Erythroblast (primary cell): ENCODE results near the gene SLC29A3.

Experiments used
- GATA1 ChIP-seq: IDR thresholded peaks from 2 replicates; pipeline ENCODE4 v1.6.1; 2011; ENCODE audit warnings: low read depth, mild to moderate bottlenecking, control low read depth, low read length, moderate library complexity
- POLR2A ChIP-seq: IDR thresholded peaks from 2 replicates; pipeline ENCODE4 v1.6.1; 2011; ENCODE audit warnings: mild to moderate bottlenecking, low read length

DNA sequence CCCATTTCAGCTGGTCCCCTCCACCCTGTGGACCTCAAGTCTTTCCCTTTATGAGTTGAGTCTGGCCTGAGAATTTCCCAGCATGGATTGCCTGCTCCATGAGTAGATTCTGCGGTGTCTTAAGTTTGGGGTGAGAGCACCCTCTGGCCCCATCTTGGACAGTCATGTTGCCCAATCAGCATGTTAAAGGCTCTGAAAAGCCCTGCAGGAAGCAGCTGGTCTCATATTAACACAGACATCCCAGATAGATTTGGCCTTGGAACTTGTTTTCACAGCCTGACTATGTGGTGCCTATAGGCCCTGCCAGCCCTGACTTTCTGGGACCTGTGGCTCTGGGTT, 15.5 kb upstream of the SLC29A3 start:
- TF ChIP-seq POLR2A (no peak), GATA1 (no peak)
